CD14-positive monocyte (primary cell): ENCODE data around the gene ERFL. TPM values are rescaled to one million over a fixed set of nuclear protein-coding genes. Genes with fewer than 3 reads are reported as not detected.
A peak's percentile ranks its signal among the peaks of the same experiment; 100 is the strongest.

Source experiments
- DNase-seq, 3 donors: peaks; one replicate each; pipeline ENCODE4 v3.0.0-alpha.2; 2011 to 2022
- H2AFZ ChIP-seq: 2 replicates; pipeline ENCODE4 v1.6.0; 2012; ENCODE audit warnings: mild to moderate bottlenecking, low read depth, low read length, inconsistent platforms; ENCODE audit not compliant: insufficient read depth, poor library complexity, severe bottlenecking
- H3K27ac ChIP-seq, 2 donors: 1 replicate in 1 of 2; 2 replicates in 1 of 2; pipeline ENCODE4 v1.5.1; 2012 to 2013; ENCODE audit warnings: low read length in 2 of 2, control low read depth in 1 of 2, inconsistent platforms in 1 of 2, low read depth in 1 of 2, mild to moderate bottlenecking in 1 of 2
- H3K27me3 ChIP-seq, 2 donors: one replicate each; pipeline versions ENCODE4 v1.6.0 to v1.6.1; 2011 to 2013; ENCODE audit warnings: low read length in 2 of 2; ENCODE audit not compliant: control insufficient read depth in 2 of 2, insufficient read depth in 2 of 2
- H3K36me3 ChIP-seq, 2 donors: replicated peaks in 1 of 2; 1 replicate in 1 of 2; 2 replicates in 1 of 2; pipeline versions ENCODE4 v1.5.1 to v1.6.1; 2012 to 2013; ENCODE audit warnings: low read length in 2 of 2, control low read depth in 1 of 2, inconsistent platforms in 1 of 2, mild to moderate bottlenecking in 1 of 2; ENCODE audit not compliant: insufficient read depth in 2 of 2, control insufficient read depth in 1 of 2
- H3K4me1 ChIP-seq, 2 donors: 1 replicate in 1 of 2; 2 replicates in 1 of 2; pipeline versions ENCODE4 v1.5.1 to v1.6.1; 2012 to 2013; ENCODE audit warnings: low read length in 2 of 2, control low read depth in 1 of 2, inconsistent platforms in 1 of 2, mild to moderate bottlenecking in 1 of 2, moderate library complexity in 1 of 2; ENCODE audit not compliant: insufficient read depth in 2 of 2, control insufficient read depth in 1 of 2
- H3K4me2 ChIP-seq: replicated peaks from 2 replicates; pipeline ENCODE3; 2012; ENCODE audit warnings: low read length, moderate library complexity, mild to moderate bottlenecking; ENCODE audit not compliant: poor library complexity, severe bottlenecking; ENCODE audit errors: extremely low read depth
- H3K4me3 ChIP-seq, 3 experiments: fragments of 200-600 bp in 1 of 3; sonication (generic) in 1 of 3; replicated peaks in 1 of 3; 1 replicate in 2 of 3; 2 replicates in 1 of 3; pipeline ENCODE4 v1.5.1; 2011 to 2013; ENCODE audit warnings: low read length in 3 of 3, mild to moderate bottlenecking in 3 of 3, control low read depth in 2 of 3, low read depth in 2 of 3, inconsistent platforms in 1 of 3, moderate library complexity in 1 of 3
- H3K79me2 ChIP-seq: 2 replicates; pipeline ENCODE4 v1.6.0; 2012; ENCODE audit warnings: mild to moderate bottlenecking, control low read depth, inconsistent platforms, low read length, moderate library complexity; ENCODE audit not compliant: insufficient read depth
- H3K9ac ChIP-seq: 2 replicates; pipeline ENCODE4 v1.6.0; 2017; ENCODE audit warnings: low read length, mild to moderate bottlenecking; ENCODE audit not compliant: insufficient read depth, poor library complexity, severe bottlenecking
- H3K9me3 ChIP-seq, 2 donors: replicated peaks in 1 of 2; 1 replicate in 1 of 2; 2 replicates in 1 of 2; pipeline versions ENCODE4 v1.5.1 to v1.6.1; 2012 to 2013; ENCODE audit warnings: low read length in 2 of 2, control low read depth in 1 of 2; ENCODE audit not compliant: control insufficient read depth in 1 of 2, insufficient read depth in 1 of 2
- H4K20me1 ChIP-seq: 2 replicates; pipeline ENCODE4 v1.6.0; 2012; ENCODE audit warnings: mild to moderate bottlenecking, low read length, control low read depth, moderate library complexity; ENCODE audit not compliant: insufficient read depth
- H3K27ac Mint-ChIP-seq, 7 donors: one replicate each; pipeline ENCODE4 v1.8.0; 2020; ENCODE audit warnings: mild to moderate bottlenecking in 7 of 7, mixed read lengths in 7 of 7, moderate library complexity in 6 of 7, inconsistent platforms in 2 of 7
- H3K27me3 Mint-ChIP-seq, 3 donors: one replicate each; pipeline ENCODE4 v1.8.0; 2021 to 2022; ENCODE audit warnings: low read depth in 3 of 3, mild to moderate bottlenecking in 3 of 3, mixed read lengths in 3 of 3, moderate library complexity in 3 of 3, inconsistent platforms in 1 of 3
- H3K36me3 Mint-ChIP-seq, 2 donors: one replicate each; pipeline ENCODE4 v1.8.0; 2020; ENCODE audit warnings: mixed read lengths in 2 of 2, inconsistent platforms in 1 of 2, mild to moderate bottlenecking in 1 of 2
- H3K4me1 Mint-ChIP-seq: one replicate; pipeline ENCODE4 v1.8.0; 2020; ENCODE audit warnings: mild to moderate bottlenecking, mixed read lengths
- H3K4me3 Mint-ChIP-seq, 2 donors: one replicate each; pipeline ENCODE4 v1.8.0; 2020; ENCODE audit warnings: mild to moderate bottlenecking in 2 of 2, mixed read lengths in 2 of 2, moderate library complexity in 1 of 2
- H3K9me3 Mint-ChIP-seq, 7 donors: one replicate each; pipeline ENCODE4 v1.8.0; 2020 to 2022; ENCODE audit warnings: mixed read lengths in 7 of 7, mild to moderate bottlenecking in 6 of 7, moderate library complexity in 6 of 7, inconsistent platforms in 2 of 7
- WGBS: methylation state at CpG from one replicate; pipeline ENCODE4 v1.1.5; 2013; ENCODE audit warnings: missing lambda C conversion rate; ENCODE audit not compliant: insufficient coverage; 5-methylcytosine and 5-hydroxymethylcytosine counted together
- intact Hi-C, 2 donors: fragments of 100-400 bp; cut with micrococcal nuclease; formaldehyde crosslinking; loops; one replicate each; pipeline versions ENCODE4 v1.15.0 to v1.15.1; 2023
- polyA plus RNA-seq, 3 donors: library from polyadenylated mRNA; depleted of rRNA in 1 of 3; unstranded in 2 of 3; stranded (reverse) in 1 of 3; fragments of 300-500 nt in 2 of 3; fragments of >200 nt in 1 of 3; fragmentation: Illumina TruSeq in 2 of 3; gene quantifications; 1 replicate in 2 of 3; 2 replicates in 1 of 3; pipeline ENCODE4 v1.2.3, GENCODE V29; 2012 to 2021
- TF ChIP-seq, protein P1 (sequence below): fragments of 200-600 bp; IDR thresholded peaks from one replicate; pipeline ENCODE4 v1.8.0; 2022; ENCODE audit warnings: antibody characterized with exemption, mild to moderate bottlenecking

ERFL gene
- polyA plus RNA-seq, 3 donors = not detected

GRCh38 chr19:41882568-41883462, 45.4 kb downstream of the ERFL start, which contains the start of gene ARHGEF1:
Gene ARHGEF1 (plus strand): TSS chr19:41883184. CDS start chr19:41888083, 4,899 bp downstream.
- Mint-ChIP-seq H3K4me3 (peak within 1 kb of the TSS; percentile 92 to 99), H3K9me3 (peaks cover 0 to 2% (median 0%) of the 10 kb centered on the region in 7 donors), H3K4me1 (peaks cover 59% of the 10 kb centered on the region), H3K27ac (peak within 1 kb of the TSS; percentile 92 to 98 (median 95)), H3K27me3 (peaks cover 0 to 1% (median 0%) of the 10 kb centered on the region in 3 donors), H3K36me3 (peaks cover 11 to 17% of the 10 kb centered on the region in 2 donors)
- peak within 1 kb of the TSS; percentile 96 for H3K4me2 ChIP-seq
- peak within 1 kb of the TSS; percentile 86 for H3K27ac ChIP-seq
- under 1% methylated on average over 50 of the region's 80 CpGs for WGBS
- peak within 1 kb of the TSS; percentile 84 for H2AFZ ChIP-seq
- peak within 1 kb of the TSS; percentile 75 to 98 (median 98) for H3K4me3 ChIP-seq
- H3K9ac ChIP-seq = peak within 1 kb of the TSS; percentile 80
- peaks cover 48% of the 10 kb centered on the region for H3K79me2 ChIP-seq
- DNase-seq = peak in 2 of 3 donors; percentile 52 to 55
- H3K9me3 ChIP-seq = no peaks in the 10 kb centered on the region
- TF ChIP-seq, protein P1, sequence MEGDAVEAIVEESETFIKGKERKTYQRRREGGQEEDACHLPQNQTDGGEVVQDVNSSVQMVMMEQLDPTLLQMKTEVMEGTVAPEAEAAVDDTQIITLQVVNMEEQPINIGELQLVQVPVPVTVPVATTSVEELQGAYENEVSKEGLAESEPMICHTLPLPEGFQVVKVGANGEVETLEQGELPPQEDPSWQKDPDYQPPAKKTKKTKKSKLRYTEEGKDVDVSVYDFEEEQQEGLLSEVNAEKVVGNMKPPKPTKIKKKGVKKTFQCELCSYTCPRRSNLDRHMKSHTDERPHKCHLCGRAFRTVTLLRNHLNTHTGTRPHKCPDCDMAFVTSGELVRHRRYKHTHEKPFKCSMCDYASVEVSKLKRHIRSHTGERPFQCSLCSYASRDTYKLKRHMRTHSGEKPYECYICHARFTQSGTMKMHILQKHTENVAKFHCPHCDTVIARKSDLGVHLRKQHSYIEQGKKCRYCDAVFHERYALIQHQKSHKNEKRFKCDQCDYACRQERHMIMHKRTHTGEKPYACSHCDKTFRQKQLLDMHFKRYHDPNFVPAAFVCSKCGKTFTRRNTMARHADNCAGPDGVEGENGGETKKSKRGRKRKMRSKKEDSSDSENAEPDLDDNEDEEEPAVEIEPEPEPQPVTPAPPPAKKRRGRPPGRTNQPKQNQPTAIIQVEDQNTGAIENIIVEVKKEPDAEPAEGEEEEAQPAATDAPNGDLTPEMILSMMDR = no peak
- peaks cover 4 to 20% of the 10 kb centered on the region in 2 donors for H3K36me3 ChIP-seq
- H3K4me1 ChIP-seq = peaks cover 62 to 77% of the 10 kb centered on the region in 2 donors
- no peaks in the 10 kb centered on the region for H3K27me3 ChIP-seq
- intact Hi-C loops = loop anchor here (2.0 to 5.0 kb wide), 3 partner anchors 22 to 74 kb away; partner anchors contain the start of genes RPS19 (in 2 of the 2) and RABAC1 (in 1 of the 2)
- peaks cover 37% of the 10 kb centered on the region for H4K20me1 ChIP-seq

DNA sequence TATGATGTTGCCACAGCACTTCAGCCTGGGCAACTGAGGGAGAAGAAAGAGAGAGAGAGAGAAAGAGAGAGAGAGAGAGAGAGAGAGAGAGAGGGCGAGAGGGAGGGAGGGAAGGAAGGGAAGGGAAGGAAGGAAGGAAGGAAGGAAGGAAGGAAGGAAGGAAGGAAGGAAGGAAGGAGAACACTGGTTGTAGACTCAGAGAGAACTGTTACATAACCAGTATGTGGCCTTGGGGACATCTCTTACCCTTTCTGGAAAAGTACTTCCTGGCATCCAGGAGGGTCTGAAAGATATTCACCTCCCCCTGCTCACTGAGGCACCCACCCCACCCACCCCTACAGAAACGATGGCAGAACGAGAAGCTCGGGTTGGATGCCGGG, 47.9 kb downstream of the ERFL start:
- H3K36me3 ChIP-seq = peaks cover 0 to 4% of the 10 kb centered on the region in 2 donors
- peak overlapping the region in 2 of 7 donors; percentile 6 to 37 for H3K27ac Mint-ChIP-seq
- H3K4me2 ChIP-seq = no peak overlapping the region
- H3K79me2 ChIP-seq = peaks cover 23% of the 10 kb centered on the region
- no CpG with 5 or more reads among the region's 5 CpGs for WGBS
- DNase-seq = no peak
- H3K27ac ChIP-seq = no peak overlapping the region
- peaks cover 12% of the 10 kb centered on the region for H4K20me1 ChIP-seq
- H3K4me3 ChIP-seq = no peak overlapping the region
- intact Hi-C loops = loop anchor here in 1 of 2 donors (5.0 kb wide), 2 partner anchors 52 to 77 kb away; partner anchors contain the start of gene RABAC1
- no peak overlapping the region for H2AFZ ChIP-seq
- no peaks in the 10 kb centered on the region for H3K9me3 ChIP-seq
- peaks cover 0 to 4% (median 0%) of the 10 kb centered on the region in 7 donors for H3K9me3 Mint-ChIP-seq
- H3K27me3 Mint-ChIP-seq = peaks cover 0 to 1% (median 0%) of the 10 kb centered on the region in 3 donors
- H3K4me3 Mint-ChIP-seq = no peak overlapping the region
- TF ChIP-seq, protein P1 = no peak
- H3K27me3 ChIP-seq = no peaks in the 10 kb centered on the region
- peaks cover 2 to 5% of the 10 kb centered on the region in 2 donors for H3K36me3 Mint-ChIP-seq
- H3K4me1 ChIP-seq = peaks cover 62 to 77% of the 10 kb centered on the region in 2 donors
- H3K9ac ChIP-seq = no peak overlapping the region
- H3K4me1 Mint-ChIP-seq = peaks cover 62% of the 10 kb centered on the region
